K562 (cell line): ENCODE results near the gene INSL4.

Experiments
- CREBBP ChIP-seq: IDR thresholded peaks from one replicate; pipeline ENCODE4 v1.6.1; 2012; ENCODE audit warnings: low read depth, mild to moderate bottlenecking, control low read depth, inconsistent platforms, low read length
- DNMT1 ChIP-seq: fragments of 450-650 bp; IDR thresholded peaks from 2 replicates; pipeline ENCODE4 v1.6.1; 2016; ENCODE audit warnings: antibody characterized with exemption, mild to moderate bottlenecking
- GABPA ChIP-seq: fragments of 200-800 bp; sonication (Bioruptor generic); conservative IDR thresholded peaks from 2 replicates; pipeline ENCODE4 v1.6.1; 2016; ENCODE audit warnings: low read depth, missing genetic modification characterization, missing compliant biosample characterization
- HDAC6 ChIP-seq: IDR thresholded peaks from 2 replicates; pipeline ENCODE4 v1.6.1; 2012; ENCODE audit warnings: low read depth, mild to moderate bottlenecking, control low read depth, inconsistent platforms, low read length, moderate library complexity
- MAX ChIP-seq: sonication (generic); formaldehyde crosslinking; IDR thresholded peaks from 2 replicates; pipeline ENCODE4 v1.9.0; 2022; ENCODE audit warnings: mild to moderate bottlenecking, missing genetic modification reagents
- NFE2 ChIP-seq: IDR thresholded peaks from 2 replicates; pipeline ENCODE4 v1.6.1; 2014; ENCODE audit warnings: antibody characterized with exemption, low read depth
- REST ChIP-seq, 2 experiments: fragments of 450-650 bp; formaldehyde crosslinking in 1 of 2; IDR thresholded peaks; 2 replicates each; pipeline versions ENCODE4 v1.4.0 to v1.6.1; 2014 to 2020; ENCODE audit warnings: mild to moderate bottlenecking in 2 of 2, borderline replicate concordance in 1 of 2, low read depth in 1 of 2
- ZBTB40 ChIP-seq, 2 experiments: fragments of 450-650 bp in 1 of 2; sonication (generic) in 1 of 2; formaldehyde crosslinking in 1 of 2; IDR thresholded peaks; 2 replicates each; pipeline versions ENCODE4 v1.7.1 to v1.9.0; 2016 to 2022; ENCODE audit warnings: inconsistent platforms in 1 of 2, mild to moderate bottlenecking in 1 of 2, missing genetic modification reagents in 1 of 2

GRCh38 chr9:5231212-5231611 lies at the start of gene INSL4:
- TF ChIP-seq REST (IDR thresholded peaks at IDR 0.05; ENCODE audit: borderline replicate concordance) = no peak
- TF ChIP-seq REST (CRISPR knock-in tag; IDR thresholded peaks at IDR 0.05; ENCODE audit: low read depth) = no peak
- no peak for TF ChIP-seq NFE2
- no peak for TF ChIP-seq CREBBP
- no peak for TF ChIP-seq DNMT1
- no peak for TF ChIP-seq GABPA (tag)
- no peak for TF ChIP-seq HDAC6
- TF ChIP-seq ZBTB40 (IDR thresholded peaks at IDR 0.05) = no peak
- no peak for TF ChIP-seq ZBTB40 (CRISPR knock-in tag; IDR thresholded peaks at IDR 0.05)
- no peak for TF ChIP-seq MAX (CRISPR knock-in tag)
